Testis (tissue), 3 donors: ENCODE measurements around the gene PCDHGA3. TPM values are rescaled to one million over a fixed set of nuclear protein-coding genes. Genes with fewer than 3 reads are reported as not detected.
"Not testable (repeated sequence)": the region's sequence is repeated elsewhere in the genome, so short reads cannot be mapped to it uniquely, and the experiment has no call there.

Experiments
- DNase-seq: peaks from one replicate; pipeline ENCODE4 v3.0.0-alpha.2; 2019
- H3K27ac ChIP-seq, 2 donors: fragments of 200-600 bp; sonication (generic); one replicate each; pipeline ENCODE4 v1.5.1; 2019
- H3K27me3 ChIP-seq: fragments of 200-600 bp; sonication (generic); one replicate; pipeline ENCODE4 v1.5.1; 2019
- H3K36me3 ChIP-seq: fragments of 200-600 bp; sonication (generic); one replicate; pipeline ENCODE4 v1.5.1; 2017; ENCODE audit warnings: low read depth; ENCODE audit errors: missing control alignments
- H3K4me1 ChIP-seq: fragments of 200-600 bp; sonication (generic); one replicate; pipeline ENCODE4 v1.5.1; 2019
- H3K4me3 ChIP-seq, 2 donors: fragments of 200-600 bp; sonication (generic); one replicate each; pipeline ENCODE4 v1.5.1; 2017 to 2019
- H3K9me3 ChIP-seq: fragments of 200-600 bp; sonication (generic); one replicate; pipeline ENCODE4 v1.5.1; 2017
- CTCF ChIP-seq, 3 experiments: fragments of 450-650 bp in 2 of 3; fragments of 200-600 bp in 1 of 3; sonication (generic) in 1 of 3; IDR thresholded peaks; one replicate each; pipeline ENCODE4 v1.5.1; 2016 to 2019; ENCODE audit warnings: antibody characterized with exemption in 3 of 3, mild to moderate bottlenecking in 2 of 3, moderate library complexity in 1 of 3
- POLR2A ChIP-seq: fragments of 450-650 bp; IDR thresholded peaks from one replicate; pipeline ENCODE4 v1.6.1; 2017; ENCODE audit warnings: antibody characterized with exemption, mild to moderate bottlenecking, moderate library complexity
- WGBS, 2 donors: methylation state at CpG; one replicate each; pipeline ENCODE4 v1.1.5; 2018; 5-methylcytosine and 5-hydroxymethylcytosine counted together
- intact Hi-C: fragments of 100-400 bp; cut with DNase I; formaldehyde crosslinking; loops from one replicate; pipeline ENCODE4 v1.15.1; 2023; ENCODE audit warnings: low total_unique reads
- polyA plus RNA-seq: library from polyadenylated mRNA; stranded (reverse); fragments of 350-450 nt; fragmentation: Illumina TruSeq; extraction: RNeasy Lipid Tissue Mini Kit (QIAGEN cat#74804); gene quantifications from one replicate; pipeline ENCODE4 v1.2.3, GENCODE V29; 2014; ENCODE audit warnings: low read depth, low replicate concordance; ENCODE audit not compliant: insufficient read depth
- total RNA-seq, 2 donors: library from RNA; depleted of rRNA; stranded (reverse); fragments of >200 nt; gene quantifications; one replicate each; pipeline ENCODE4 v1.2.3, GENCODE V29; 2016

Gene PCDHGA3
- total and polyA plus RNA-seq, 3 donors from 2014 or later: 4.4 to 31.8 (median 19.3) TPM

GRCh38 chr5:141313711-141314110 lies 29.9 kb upstream of the PCDHGA3 start:
- DNase-seq: no peak
- H3K4me3 ChIP-seq: no peak overlapping the region

GRCh38 chr5:141316963-141317362 lies 26.7 kb upstream of the PCDHGA3 start:
- H3K9me3 ChIP-seq, H3K36me3 ChIP-seq, intact Hi-C loops, H3K27me3 ChIP-seq, H3K27ac ChIP-seq, H3K4me3 ChIP-seq, H3K4me1 ChIP-seq, DNase-seq: not testable (repeated sequence)
- 80 to 81% methylated on average over 4 of the region's 4 CpGs for WGBS, 2 donors

More at GRCh38 chr5:141313711-141314110, 29.9 kb upstream of the PCDHGA3 start:
- Histone ChIP-seq H3K9me3 (no peaks in the 10 kb centered on the region), H3K36me3 (no peaks in the 10 kb centered on the region), H3K27ac (no peak overlapping the region), H3K4me1 (peaks cover 7% of the 10 kb centered on the region), H3K27me3 (no peaks in the 10 kb centered on the region)
- TF ChIP-seq CTCF (IDR thresholded peaks at IDR 0.05) (no peak), POLR2A (no peak)
- intact Hi-C loops: no loop called here

GRCh38 chr5:141319202-141319601 lies 24.4 kb upstream of the PCDHGA3 start:
- Histone ChIP-seq H3K27ac (peak overlapping the region; percentile 97 to 99), H3K9me3 (no peaks in the 10 kb centered on the region), H3K36me3 (no peaks in the 10 kb centered on the region), H3K4me1 (no peaks in the 10 kb centered on the region), H3K4me3 (peak overlapping the region; percentile 84 to 91), H3K27me3 (no peaks in the 10 kb centered on the region)
- DNase-seq: no peak
- 53 to 61% methylated on average over 6 of the region's 6 CpGs for WGBS, 2 donors
- TF ChIP-seq POLR2A (no peak), CTCF (IDR thresholded peaks at IDR 0.05) (no peak)
- intact Hi-C loops: no loop called here

- H3K27ac ChIP-seq: peak overlapping the region; percentile 97 to 99
- peak overlapping the region; percentile 84 to 91 for H3K4me3 ChIP-seq
- H3K27me3 ChIP-seq: no peaks in the 10 kb centered on the region
- H3K36me3 ChIP-seq: no peaks in the 10 kb centered on the region
- no peaks in the 10 kb centered on the region for H3K9me3 ChIP-seq
- intact Hi-C loops: no loop called here
- no peak for TF ChIP-seq POLR2A
- no peak for TF ChIP-seq CTCF (IDR thresholded peaks at IDR 0.05)
- 39 to 40% methylated on average over 5 of the region's 5 CpGs for WGBS, 2 donors
- H3K4me1 ChIP-seq: no peaks in the 10 kb centered on the region
- DNase-seq: peak; percentile 52
Measured at GRCh38 chr5:141319699-141320098, 23.9 kb upstream of the PCDHGA3 start.

- no peaks in the 10 kb centered on the region for H3K36me3 ChIP-seq
- H3K9me3 ChIP-seq: no peaks in the 10 kb centered on the region
Measured at GRCh38 chr5:141320225-141321169, 23.1 kb upstream of the PCDHGA3 start, which contains the start of gene TAF7. Gene TAF7 (minus strand): TSS chr5:141320784. CDS start chr5:141320044, 740 bp downstream.

More at GRCh38 chr5:141320225-141321169, 23.1 kb upstream of the PCDHGA3 start, which contains the start of gene TAF7:
- peak; percentile 95 for DNase-seq
- H3K4me3 ChIP-seq: peak within 1 kb of the TSS; percentile 84 to 91
- intact Hi-C loops: no loop called here
- 1 to 2% methylated on average over 33 to 67 of the region's 67 CpGs for WGBS, 2 donors
- H3K27ac ChIP-seq: peak within 1 kb of the TSS; percentile 97 to 99
- no peaks in the 10 kb centered on the region for H3K4me1 ChIP-seq
- no peaks in the 10 kb centered on the region for H3K27me3 ChIP-seq
- TF ChIP-seq POLR2A (peak; percentile 94), CTCF (IDR thresholded peaks at IDR 0.05) (peak; percentile 77 to 89 (median 88))
